C1 segment of cervical spinal cord (tissue), 14 donors: ENCODE data around the gene THRAP3.

ENCODE experiments used
- DNase-seq, 14 donors: peaks; one replicate each; lab custom pipeline; 2025; lab: John Stamatoyannopoulos, UW

The THRAP3 gene

DNA sequence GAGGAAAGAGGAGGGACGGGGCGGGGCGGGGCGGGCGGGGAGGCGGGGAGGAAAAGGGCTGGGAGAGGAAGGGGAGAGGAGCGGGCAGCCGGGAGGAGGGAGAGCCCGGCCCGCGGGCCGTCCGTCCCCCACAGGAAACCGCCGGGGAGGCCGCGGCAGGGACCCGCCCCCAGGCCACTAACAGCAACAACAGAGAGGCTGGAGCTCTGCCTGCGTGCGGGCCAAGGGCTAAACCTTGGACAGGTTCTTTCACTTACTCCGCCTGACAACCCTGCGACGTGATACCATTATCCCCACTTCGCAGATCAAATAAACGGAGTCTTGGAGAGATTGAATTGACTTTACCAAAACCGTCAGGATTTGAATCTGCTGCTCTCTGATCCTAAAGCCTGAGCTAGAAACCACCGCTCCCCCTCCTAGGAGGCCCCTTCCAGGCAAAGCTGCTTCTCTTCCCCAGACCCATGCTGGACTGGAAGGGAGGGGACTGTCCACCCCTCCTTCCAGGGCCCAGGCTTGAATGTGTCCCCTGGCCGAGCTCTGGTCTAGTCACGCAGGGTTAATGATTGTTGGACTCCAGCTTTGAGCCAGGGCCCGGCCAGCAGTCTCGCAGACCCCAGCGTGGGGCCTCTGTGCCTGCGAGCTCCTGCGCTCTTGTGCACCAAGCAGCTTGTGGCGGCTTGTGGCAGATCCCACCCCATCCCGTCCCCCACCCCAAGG lies 99.6 kb downstream of the THRAP3 start, which contains the start of gene EVA1B:
Gene EVA1B, minus strand, starts transcription at position 10 of the 717 bp plus-strand sequence. CDS start 608 bp downstream, outside the sequence.
- peak in 8 of 14 donors; percentile 19 to 66 (median 36) for DNase-seq

DNA sequence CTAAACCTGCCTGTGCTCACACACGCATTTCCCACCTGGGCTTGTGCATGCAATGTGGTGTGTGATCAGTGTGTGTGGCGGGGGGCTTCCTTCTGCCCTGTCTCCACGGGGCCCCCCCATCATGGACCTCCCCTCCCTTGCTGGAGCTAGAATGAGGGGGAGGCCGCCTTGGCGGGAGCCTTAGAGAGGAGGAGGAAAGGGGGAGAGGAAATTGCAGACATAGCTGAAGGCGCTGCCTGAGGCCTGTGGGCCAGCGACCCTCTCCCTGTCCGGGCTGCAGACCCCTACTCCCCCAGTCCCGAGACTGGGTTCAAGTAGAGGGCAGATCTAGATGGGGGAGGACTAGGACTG lies 100.1 kb downstream of the THRAP3 start:
- DNase-seq, result no peak

GRCh38 chr1:36326499-36326898 lies 102.3 kb downstream of the THRAP3 start:
- no peak for DNase-seq

- no peak for DNase-seq
Observed at GRCh38 chr1:36327421-36328087, 103.3 kb downstream of the THRAP3 start.

DNA sequence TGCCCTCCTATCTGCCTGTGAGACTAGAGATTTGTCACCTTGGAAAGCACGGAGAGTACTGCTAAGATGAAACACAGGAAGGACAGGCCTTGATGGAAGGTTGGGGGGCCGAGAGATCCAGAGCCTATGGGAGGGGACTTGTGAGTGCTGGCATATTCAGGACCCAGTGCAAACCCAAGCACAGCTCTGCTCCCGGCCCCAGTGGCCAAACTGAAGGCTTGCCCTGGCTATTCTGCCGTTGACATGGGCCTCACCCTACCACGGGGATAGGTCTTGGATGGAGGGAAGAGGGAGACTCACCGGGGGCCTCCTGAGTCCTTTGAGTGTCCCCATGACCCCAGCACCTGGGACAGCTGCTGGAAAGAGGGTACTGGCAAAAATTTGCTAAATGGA lies 103.8 kb downstream of the THRAP3 start:
- no peak for DNase-seq

DNA sequence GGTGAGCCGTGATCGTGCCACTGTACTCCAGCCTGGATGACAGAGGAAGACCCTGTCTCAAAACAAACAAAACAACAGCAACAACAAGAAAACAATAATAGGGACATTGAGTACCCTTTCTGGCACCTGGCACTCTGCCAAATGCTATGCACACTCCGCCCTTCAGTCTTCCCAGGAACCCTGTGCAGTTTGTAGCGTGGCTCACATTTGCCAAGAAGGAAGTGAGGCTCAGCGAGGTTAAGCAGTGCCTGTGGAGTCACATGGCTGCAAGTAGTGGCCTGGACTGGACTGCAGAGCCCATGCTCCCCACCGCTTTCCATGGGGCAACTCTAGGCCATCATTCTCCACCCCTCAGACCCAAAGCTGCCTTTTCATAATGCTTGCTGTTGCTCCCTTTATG lies 104.5 kb downstream of the THRAP3 start:
- DNase-seq, result no peak

- no peak for DNase-seq
Observed at GRCh38 chr1:36329817-36330216, 105.6 kb downstream of the THRAP3 start.

DNA sequence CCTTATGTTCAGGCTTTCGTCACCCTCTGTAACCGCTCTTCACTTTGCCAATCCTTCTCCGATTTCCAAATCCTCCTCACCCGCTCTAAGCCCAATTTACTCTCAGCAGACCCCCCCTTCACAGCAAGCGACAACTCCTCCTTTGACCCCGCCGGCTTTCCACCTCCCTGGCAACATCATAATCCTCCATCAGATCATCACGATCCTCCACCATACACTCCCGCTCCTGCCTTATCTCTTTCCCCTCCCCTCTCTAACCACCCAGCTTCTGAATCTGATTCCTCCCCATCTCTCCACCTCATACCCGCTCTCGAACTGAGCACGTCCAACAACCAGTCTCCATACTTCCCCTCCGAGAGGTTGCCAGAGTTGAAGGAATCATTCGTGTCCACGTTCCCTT lies 106.7 kb downstream of the THRAP3 start:
- no peak for DNase-seq

DNA sequence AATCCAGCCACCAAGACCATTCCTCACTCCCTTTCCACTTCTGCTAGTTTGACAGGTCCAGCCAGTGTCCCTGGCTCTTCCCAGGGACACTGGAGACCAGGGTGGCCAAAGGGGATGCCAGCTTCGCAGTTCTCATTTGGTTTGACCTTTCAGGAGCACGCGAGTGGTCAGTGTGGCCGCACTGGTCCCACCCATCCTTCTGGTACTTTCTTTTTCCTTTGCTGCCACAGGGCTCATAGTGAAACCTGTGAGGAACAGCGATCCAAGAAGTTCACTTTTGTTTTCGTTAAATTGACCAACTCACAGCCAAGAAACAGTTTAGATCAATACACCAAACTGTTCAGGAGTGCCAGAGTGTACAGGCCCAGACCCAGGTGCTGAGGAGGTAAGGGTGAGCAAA lies 113.6 kb downstream of the THRAP3 start:
- DNase-seq, result no peak

GRCh38 chr1:36339215-36339614 lies 115.0 kb downstream of the THRAP3 start:
- no peak for DNase-seq

DNA sequence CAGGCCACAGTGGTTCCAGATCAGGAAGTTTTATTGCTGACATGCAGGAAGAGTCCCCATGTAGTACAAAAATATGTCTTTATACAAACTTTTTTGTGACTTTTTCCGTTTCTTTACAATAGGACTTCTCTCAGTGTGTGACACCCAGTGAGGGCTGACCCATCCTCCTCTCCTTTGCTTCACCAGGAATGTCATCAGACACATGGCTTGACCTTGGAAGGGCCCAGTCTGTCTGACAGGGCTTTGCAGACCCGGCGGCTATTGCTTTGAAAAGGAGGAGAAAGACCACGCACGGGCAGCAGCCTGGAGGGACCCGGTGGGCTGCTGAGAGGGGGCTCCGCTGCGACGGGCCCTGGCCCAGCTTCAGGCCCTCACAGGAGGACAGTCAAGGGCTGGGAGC lies 115.4 kb downstream of the THRAP3 start:
- DNase-seq, result no peak

- no peak for DNase-seq
Observed at GRCh38 chr1:36341626-36342320, 117.5 kb downstream of the THRAP3 start.

GRCh38 chr1:36342426-36343185 lies 118.4 kb downstream of the THRAP3 start:
- DNase-seq, result peak in 6 of 14 donors; percentile 3 to 43 (median 22)

DNA sequence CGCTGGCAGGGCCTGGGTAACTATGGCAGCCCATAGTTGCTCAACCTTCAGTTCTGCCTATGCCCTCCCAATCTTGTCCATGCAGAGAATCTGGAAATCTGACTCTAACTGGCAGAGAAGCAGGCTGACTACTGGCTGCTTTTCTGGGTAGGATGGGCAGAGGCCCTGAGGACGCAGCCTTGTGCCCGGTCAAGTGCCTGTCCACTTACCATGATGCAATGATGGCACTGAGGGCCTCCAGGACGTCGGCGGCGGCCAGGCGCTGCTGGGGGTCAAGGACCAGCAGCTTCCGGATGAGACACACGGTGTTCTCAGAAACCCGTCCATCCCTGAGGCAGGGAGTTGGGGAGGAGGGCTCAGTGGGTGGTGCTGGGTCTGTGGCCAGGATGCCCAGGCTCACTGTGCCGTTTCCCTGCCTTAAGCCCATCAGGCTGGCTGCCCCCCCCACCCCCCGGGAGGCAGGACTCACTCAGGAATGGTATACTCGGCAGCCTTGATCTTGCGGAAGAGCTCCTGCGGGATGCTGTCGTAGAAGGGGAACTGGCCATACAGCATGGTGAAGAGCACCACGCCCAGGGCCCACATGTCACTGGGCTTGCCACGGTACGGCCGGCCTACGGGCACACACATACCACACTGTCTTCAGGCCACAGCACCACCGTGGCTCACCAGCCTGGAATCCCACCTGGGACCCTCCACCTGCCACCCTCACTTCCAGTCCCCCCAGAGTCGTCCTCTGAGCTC lies 119.6 kb downstream of the THRAP3 start:
- DNase-seq, result no peak

DNA sequence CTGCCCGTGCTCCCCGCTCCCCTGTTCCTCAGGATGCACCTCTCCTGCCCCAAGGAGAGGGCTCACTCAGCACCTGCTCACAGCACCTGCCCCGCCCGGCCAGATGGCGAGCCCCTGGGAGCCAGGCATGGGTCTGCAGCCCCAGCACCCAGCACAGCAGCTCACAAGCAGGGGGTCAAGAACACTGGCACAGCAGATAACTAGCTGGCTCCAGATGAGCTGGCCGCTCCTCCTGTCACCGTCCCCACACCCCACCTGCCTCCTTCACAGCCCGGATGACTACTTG lies 120.1 kb downstream of the THRAP3 start:
- DNase-seq, result no peak

DNA sequence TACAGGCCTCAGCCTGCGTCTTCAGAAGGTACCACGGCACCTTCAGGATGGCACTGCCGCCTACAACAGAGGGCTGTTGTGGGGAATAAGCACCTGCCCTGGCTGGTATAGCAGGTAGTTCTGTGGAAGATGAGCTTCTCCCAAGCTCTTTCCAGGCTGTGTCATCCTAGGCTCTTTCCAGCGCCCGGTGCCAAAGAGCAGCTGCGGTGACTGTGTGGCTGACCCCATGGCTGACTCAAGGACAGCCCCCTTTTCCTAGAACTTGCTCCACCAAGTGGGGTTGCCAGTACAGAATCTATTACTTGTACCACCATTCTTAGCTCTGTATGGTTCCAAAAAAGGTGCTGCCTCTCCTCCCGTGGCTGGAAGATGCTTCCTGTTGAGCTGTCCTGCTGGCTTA lies 121.1 kb downstream of the THRAP3 start:
- no peak for DNase-seq

GRCh38 chr1:36346741-36347370 lies 122.6 kb downstream of the THRAP3 start:
- no peak for DNase-seq

- DNase-seq, result no peak
Observed at GRCh38 chr1:36349241-36349671, 125.0 kb downstream of the THRAP3 start.

DNA sequence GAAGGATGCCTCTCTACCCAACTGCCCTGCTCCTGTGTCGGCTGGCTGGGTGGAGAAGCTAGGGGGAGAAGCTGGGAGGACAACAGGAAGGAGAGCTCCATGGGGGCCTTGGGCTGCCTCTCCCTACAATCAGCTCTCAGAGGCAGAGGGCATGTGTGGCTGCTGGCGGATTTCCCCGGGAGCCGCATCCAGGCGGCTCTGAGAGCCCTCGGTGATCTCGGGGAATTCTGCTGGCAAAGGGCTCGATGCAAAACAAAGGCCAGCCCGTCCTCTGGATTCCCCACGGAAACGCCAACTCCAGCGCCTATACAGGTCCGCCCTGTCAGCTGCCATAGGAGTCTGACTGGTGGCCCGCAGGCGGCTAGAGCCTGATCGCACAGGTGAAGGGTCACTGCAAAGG lies 125.6 kb downstream of the THRAP3 start:
- peak in 2 of 14 donors; percentile 6 to 16 for DNase-seq

DNA sequence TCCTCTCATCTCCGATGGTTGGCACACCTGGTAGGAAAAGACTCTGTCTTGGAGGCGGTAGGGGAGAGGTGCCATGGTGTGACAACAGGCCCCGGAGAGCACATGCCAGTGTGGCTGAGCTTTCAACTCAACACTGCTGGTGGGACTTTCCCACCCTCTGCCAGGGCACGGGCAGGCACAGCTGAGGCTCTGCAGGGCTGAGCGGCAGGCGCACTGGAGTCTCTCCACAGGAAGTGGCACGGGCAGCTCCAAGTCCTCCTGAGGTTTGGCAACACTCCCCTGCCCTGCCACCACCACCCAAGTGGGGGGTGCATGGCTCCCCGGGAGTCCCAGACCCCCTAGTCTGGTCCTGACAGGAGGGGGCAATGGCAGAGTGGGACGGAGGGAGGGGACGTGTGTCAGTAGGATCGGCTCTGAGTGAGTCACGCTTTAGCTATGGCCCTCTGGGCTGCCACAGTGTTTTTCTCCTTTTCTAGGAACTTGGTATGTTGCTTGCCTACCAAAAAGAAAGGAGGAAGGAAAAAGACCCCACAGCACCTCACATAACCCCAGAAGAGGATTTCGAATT lies 126.5 kb downstream of the THRAP3 start:
- DNase-seq, result peak in 3 of 14 donors; percentile 6 to 35 (median 25)
